ENCODE data around the gene SDR42E2. TPM values are rescaled to one million over a fixed set of nuclear protein-coding genes. Genes with fewer than 3 reads are reported as not detected.

The SDR42E2 gene
- total RNA-seq, 4 donors from 2014 or later, result not detected

- TF ChIP-seq POLR2AphosphoS5 (IDR thresholded peaks at IDR 0.05), result no peak
- TF ChIP-seq POLR2A (IDR thresholded peaks at IDR 0.05), result no peak
- TF ChIP-seq CTCF (IDR thresholded peaks at IDR 0.05), result no peak
- no peak for TF ChIP-seq EP300 (IDR thresholded peaks at IDR 0.05)
- Histone ChIP-seq H3K27ac (no peak overlapping the region), H3K36me3 (peaks cover 0 to 21% of the 10 kb centered on the region in 2 donors), H3K4me1 (peaks cover 0 to 46% (median 0%) of the 10 kb centered on the region in 3 donors), H3K9me3 (no peaks in the 10 kb centered on the region), H3K4me3 (no peak overlapping the region), H3K27me3 (no peaks in the 10 kb centered on the region)
- 90 to 92% methylated on average over 2 of the region's 2 CpGs for WGBS, 2 donors (ENCODE audit: low coverage in 1 of 2)
- ATAC-seq, result no peak
Measured at GRCh38 chr16:22222006-22222405, 59.7 kb downstream of the SDR42E2 start.

- no peaks in the 10 kb centered on the region for H3K27me3 ChIP-seq
- 89 to 100% methylated on average over 1 of the region's 1 CpG for WGBS, 2 donors (ENCODE audit: low coverage in 1 of 2)
- TF ChIP-seq CTCF (IDR thresholded peaks at IDR 0.05), result no peak
- no peak for TF ChIP-seq POLR2A (IDR thresholded peaks at IDR 0.05)
- TF ChIP-seq POLR2AphosphoS5 (IDR thresholded peaks at IDR 0.05), result no peak
- TF ChIP-seq EP300 (IDR thresholded peaks at IDR 0.05), result no peak
- no peak overlapping the region for H3K27ac ChIP-seq
- peaks cover 0 to 31% of the 10 kb centered on the region in 2 donors for H3K36me3 ChIP-seq
- H3K9me3 ChIP-seq, result no peaks in the 10 kb centered on the region
- ATAC-seq, result no peak
- no peak overlapping the region for H3K4me3 ChIP-seq
- peaks cover 0 to 41% (median 0%) of the 10 kb centered on the region in 3 donors for H3K4me1 ChIP-seq
Measured at GRCh38 chr16:22222998-22223397, 60.7 kb downstream of the SDR42E2 start.

GRCh38 chr16:22225060-22225459 lies 62.8 kb downstream of the SDR42E2 start:
- peaks cover 0 to 29% (median 0%) of the 10 kb centered on the region in 3 donors for H3K4me1 ChIP-seq
- H3K9me3 ChIP-seq, result no peaks in the 10 kb centered on the region
- peak overlapping the region in 3 of 4 donors; percentile 28 to 63 (median 49) for H3K27ac ChIP-seq
- 38 to 42% methylated on average over 5 to 6 of the region's 7 CpGs for WGBS, 2 donors (ENCODE audit: low coverage in 1 of 2)
- peak; percentile 39 for ATAC-seq
- TF ChIP-seq POLR2AphosphoS5 (IDR thresholded peaks at IDR 0.05), result peak; percentile 72
- no peak for TF ChIP-seq CTCF (IDR thresholded peaks at IDR 0.05)
- peaks cover 0 to 49% of the 10 kb centered on the region in 2 donors for H3K36me3 ChIP-seq
- H3K4me3 ChIP-seq, result no peak overlapping the region
- H3K27me3 ChIP-seq, result no peaks in the 10 kb centered on the region

- H3K4me1 ChIP-seq, result peaks cover 0 to 14% (median 0%) of the 10 kb centered on the region in 3 donors
- no peak overlapping the region for H3K4me3 ChIP-seq
- H3K27ac ChIP-seq, result no peak overlapping the region
- H3K9me3 ChIP-seq, result no peaks in the 10 kb centered on the region
- WGBS, 2 donors (ENCODE audit: low coverage in 1 of 2), result 67 to 68% methylated on average over 1 to 7 of the region's 7 CpGs
- ATAC-seq, result no peak
- H3K36me3 ChIP-seq, result peaks cover 0 to 84% of the 10 kb centered on the region in 2 donors
- no peaks in the 10 kb centered on the region for H3K27me3 ChIP-seq
- TF ChIP-seq EP300 (IDR thresholded peaks at IDR 0.05), result no peak
- no peak for TF ChIP-seq POLR2A (IDR thresholded peaks at IDR 0.05)
- no peak for TF ChIP-seq CTCF (IDR thresholded peaks at IDR 0.05)
- TF ChIP-seq POLR2AphosphoS5 (IDR thresholded peaks at IDR 0.05), result no peak
Measured at GRCh38 chr16:22229889-22230288, 67.6 kb downstream of the SDR42E2 start.

GRCh38 chr16:22232277-22233036 lies 70.2 kb downstream of the SDR42E2 start:
- no peaks in the 10 kb centered on the region for H3K27me3 ChIP-seq
- 79% methylated on average over 9 of the region's 14 CpGs for WGBS, 2 donors (ENCODE audit: low coverage in 1 of 2)
- H3K27ac ChIP-seq, result no peak overlapping the region
- no peak overlapping the region for H3K4me3 ChIP-seq
- TF ChIP-seq CTCF (IDR thresholded peaks at IDR 0.05) (no peak), POLR2AphosphoS5 (IDR thresholded peaks at IDR 0.05) (no peak), EP300 (IDR thresholded peaks at IDR 0.05) (no peak), POLR2A (IDR thresholded peaks at IDR 0.05) (no peak)
- H3K36me3 ChIP-seq, result peaks cover 0 to 79% of the 10 kb centered on the region in 2 donors
- peaks cover 0 to 25% (median 0%) of the 10 kb centered on the region in 3 donors for H3K4me1 ChIP-seq
- ATAC-seq, result no peak
- no peaks in the 10 kb centered on the region for H3K9me3 ChIP-seq
